HT1080 (cell line): ENCODE measurements around the gene KANK4. TPM values are rescaled to one million over a fixed set of nuclear protein-coding genes. Genes with fewer than 3 reads are reported as not detected.

Experiments used
- DNase-seq: peaks from one replicate; pipeline ENCODE4 v3.0.0-alpha.2; 2015; ENCODE audit warnings: low read depth
- total RNA-seq: library from RNA; depleted of rRNA; stranded (reverse); fragments of >200 nt; shearing (Covaris generic); gene quantifications from 2 replicates; pipeline ENCODE4 v1.2.3, GENCODE V29; 2014

KANK4 gene
- total RNA-seq, 1 experiment from 2014 or later = not detected

DNA sequence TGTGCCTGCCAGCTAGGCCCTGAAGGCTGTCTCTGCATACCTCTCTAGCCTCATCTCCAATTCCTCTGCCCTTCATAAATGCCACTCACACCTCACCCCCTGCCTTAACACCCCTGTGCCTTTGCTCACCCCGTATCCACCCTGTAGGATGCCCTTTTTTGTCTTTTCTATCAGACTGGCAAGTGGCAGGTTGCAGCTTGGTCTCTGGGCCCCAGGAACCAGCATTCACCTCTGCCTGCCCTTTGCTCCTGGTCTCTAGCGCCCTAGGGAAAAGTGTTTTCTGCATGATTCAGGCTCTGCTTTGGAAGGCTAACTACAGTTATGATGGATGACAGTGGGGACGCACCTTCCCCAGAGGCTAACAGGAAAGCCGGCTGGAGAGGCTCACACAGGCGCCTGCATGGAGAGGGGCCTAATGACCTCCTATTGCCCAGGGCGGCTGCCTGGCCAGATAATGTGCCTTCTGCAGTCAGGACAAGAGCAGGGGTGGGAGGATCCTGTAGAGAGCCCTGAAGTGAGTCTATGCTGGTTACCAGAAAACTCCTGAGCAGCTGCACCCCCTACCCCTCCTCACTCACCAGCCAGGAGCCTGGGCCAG is 11.2 kb downstream of the KANK4 start:
- no peak for DNase-seq

DNA sequence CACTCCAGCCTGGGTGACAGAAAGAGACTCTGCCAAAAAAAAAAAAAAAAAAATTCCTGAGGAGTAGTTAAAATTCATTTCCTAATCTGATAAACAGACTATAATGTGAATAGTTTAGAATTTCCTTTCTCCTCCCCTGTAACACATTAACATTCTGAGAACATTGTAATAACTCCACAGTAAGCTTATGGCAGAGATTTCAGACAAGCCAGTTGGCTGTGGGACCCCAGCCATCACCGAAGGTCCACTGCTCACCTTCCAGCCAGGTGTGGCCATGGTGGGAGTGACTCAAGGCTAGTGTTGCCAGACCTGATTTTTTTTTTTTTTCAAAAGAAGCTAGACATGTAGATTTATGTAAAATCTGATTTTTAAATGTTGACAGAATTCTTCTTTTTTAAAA is 11.8 kb downstream of the KANK4 start:
- no peak for DNase-seq

- DNase-seq = peak; percentile 11
These were observed 13.2 kb downstream of the KANK4 start for GRCh38 chr1:62306065-62306464.

DNA sequence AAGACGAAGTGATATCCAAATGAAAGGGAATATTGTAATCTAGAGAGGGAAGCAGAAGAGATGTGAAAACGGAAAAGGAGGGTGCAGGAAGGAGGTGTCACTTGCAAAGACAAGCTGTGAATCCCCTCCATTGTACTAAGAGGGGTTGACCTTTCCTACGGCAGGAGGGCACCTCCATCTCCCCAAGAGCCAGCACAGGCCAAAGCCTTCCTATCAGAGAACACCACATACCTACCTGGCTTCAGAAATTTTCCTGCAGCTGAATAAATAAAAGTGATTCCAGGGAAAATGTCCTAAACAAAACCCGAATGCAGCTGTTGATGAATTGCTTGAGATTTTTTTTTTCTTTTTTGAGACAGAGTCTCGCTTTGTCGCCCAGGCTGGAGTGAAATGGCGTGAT is 14.3 kb downstream of the KANK4 start:
- DNase-seq = no peak

GRCh38 chr1:62304515-62304914 is 14.7 kb downstream of the KANK4 start:
- no peak for DNase-seq

- no peak for DNase-seq
These were observed 17.4 kb downstream of the KANK4 start for GRCh38 chr1:62301726-62302390.

DNA sequence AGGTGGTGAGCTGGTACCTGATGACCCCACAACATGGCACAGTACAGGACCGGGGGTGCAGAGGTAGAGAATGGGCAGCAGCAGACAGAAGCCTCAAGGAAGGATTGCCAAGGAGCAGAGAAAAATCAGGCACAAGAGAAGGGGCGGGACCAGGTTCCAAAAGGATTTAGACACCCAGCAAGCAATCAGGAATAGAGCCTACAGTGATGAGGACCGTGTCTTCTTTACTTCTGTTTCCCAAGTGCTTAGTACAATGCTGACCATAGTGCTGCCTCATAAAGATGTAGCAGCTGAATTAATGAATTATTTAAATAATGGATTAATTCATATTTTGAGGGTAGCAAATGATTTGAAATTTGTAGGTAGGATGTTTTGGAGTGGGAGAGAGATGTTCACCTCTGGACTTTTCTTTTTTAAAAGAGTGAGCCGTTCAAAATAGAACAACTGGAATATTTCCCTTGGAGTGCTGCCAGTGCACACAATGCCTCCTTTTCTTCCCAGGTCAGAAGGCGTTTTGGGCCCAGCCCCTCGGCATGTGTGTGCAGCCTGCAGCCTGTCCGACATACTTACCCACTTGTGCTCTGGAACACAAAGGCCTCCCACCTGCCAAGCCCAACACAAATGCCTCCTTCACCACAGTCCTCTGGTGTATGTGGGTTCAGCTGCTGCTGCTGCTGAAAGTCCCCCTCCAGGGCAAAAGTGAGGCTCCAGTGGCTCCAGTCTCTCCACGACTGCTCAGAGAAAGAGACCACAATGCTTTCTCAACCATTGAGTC is 19.6 kb downstream of the KANK4 start:
- DNase-seq = no peak

GRCh38 chr1:62295921-62296491 is 23.2 kb downstream of the KANK4 start:
- DNase-seq = peak; percentile 38

GRCh38 chr1:62294261-62294660 is 25.0 kb downstream of the KANK4 start:
- peak; percentile 19 for DNase-seq

- no peak for DNase-seq
These were observed 30.6 kb downstream of the KANK4 start for GRCh38 chr1:62288662-62289061.

GRCh38 chr1:62288224-62288623 is 31.0 kb downstream of the KANK4 start:
- no peak for DNase-seq

DNA sequence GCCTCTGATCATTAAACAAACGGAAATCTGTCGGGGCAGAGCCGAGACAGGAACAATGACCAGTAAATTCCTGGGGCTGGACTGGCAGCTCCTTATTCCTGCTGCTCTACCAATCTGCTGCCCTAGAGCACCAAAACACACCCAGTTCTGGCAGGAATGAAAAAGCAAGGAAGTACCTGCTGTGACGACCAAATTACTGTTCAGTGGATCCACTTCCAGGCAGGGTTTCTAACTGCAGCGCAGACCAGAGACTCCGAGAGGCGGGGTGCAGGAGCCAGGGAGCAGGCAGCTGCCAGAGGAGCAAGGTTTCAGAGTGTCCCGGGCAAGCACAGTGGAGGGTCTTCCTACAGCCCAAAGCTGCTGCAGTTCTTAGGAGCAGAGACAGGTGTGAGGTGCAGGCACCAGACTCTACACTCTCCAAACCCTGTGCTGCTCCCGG is 32.4 kb downstream of the KANK4 start:
- DNase-seq = no peak

- no peak for DNase-seq
These were observed 33.0 kb downstream of the KANK4 start for GRCh38 chr1:62285984-62286785.

GRCh38 chr1:62285440-62285839 is 33.8 kb downstream of the KANK4 start:
- DNase-seq = no peak

DNA sequence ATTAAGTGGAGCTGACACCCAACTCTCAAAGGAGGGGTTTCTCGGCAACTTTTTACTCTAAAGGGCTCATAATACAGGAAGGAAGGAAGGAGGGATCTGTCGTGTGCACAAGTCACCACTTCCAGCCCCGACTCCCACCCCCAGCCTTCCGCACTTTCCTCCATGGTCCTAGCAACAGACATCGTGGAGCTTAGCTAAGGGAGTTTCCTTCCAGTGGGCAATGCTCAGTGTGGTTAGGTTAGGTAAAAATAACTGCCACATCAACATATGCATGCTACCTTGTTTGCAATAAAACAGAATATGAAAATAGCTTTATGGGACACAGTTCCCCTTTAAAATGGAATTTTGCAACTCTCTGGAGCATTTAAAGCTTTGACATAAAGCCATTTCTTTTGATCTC is 35.2 kb downstream of the KANK4 start:
- no peak for DNase-seq

GRCh38 chr1:62282909-62283755 is 36.1 kb downstream of the KANK4 start:
- DNase-seq = no peak

- no peak for DNase-seq
These were observed 37.2 kb downstream of the KANK4 start for GRCh38 chr1:62281922-62282555.

DNA sequence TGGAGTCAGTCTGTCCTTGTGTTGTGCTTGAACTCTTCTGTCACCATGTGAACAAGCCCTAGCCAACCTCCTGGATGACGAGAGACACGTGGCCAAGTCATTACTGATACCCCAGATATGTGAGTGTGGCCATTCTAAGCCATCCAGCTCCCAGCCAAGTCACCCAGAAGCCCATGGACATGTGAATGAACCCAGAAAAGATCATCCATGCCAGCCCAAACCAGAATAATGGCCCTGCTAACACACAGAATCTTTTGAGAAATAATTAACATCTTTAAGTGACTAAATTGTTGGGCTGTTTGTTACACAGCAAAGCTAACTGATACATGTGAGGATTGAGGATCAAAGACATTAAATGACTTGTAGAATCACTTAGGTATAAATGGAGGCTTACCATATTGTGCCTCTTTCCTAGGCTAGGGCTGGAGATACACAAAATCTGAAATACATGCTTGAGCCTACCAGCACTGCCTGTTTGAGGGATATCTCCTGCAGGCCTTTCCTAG is 38.2 kb downstream of the KANK4 start:
- DNase-seq = no peak

DNA sequence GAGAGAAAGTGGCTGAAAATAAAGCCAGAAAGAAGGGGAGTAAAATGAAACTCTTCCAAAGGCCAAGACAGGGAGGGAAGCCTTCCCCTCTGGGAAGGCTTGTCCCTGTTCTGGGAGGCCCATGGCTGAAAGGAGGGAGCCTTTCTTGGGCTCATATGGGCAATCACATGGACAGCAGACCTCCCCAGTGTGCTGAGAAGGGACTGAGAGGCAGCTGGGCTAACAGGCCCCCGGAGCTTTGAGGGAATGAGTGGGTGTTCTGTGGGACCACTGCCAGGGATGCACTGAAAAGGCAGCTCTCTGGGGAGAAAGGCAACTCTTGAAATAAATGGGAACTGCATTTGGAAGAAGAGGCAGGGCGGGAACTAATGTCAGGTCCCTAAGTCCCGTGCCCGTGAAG is 39.1 kb downstream of the KANK4 start:
- no peak for DNase-seq

- DNase-seq = no peak
These were observed 42.4 kb downstream of the KANK4 start for GRCh38 chr1:62276791-62277190.
